ENCODE results near the gene SP110.
"Not testable (repeated sequence)": the region's sequence is repeated elsewhere in the genome, so short reads cannot be mapped to it uniquely, and the experiment has no call there.

Gene SP110

GRCh38 chr2:230219419-230220331 is at the start of gene SP110:
TSS of gene SP110 (minus strand) at chr2:230219984. CDS start at chr2:230216927, 3,057 bp downstream.
- no peak for DNase-seq

DNA sequence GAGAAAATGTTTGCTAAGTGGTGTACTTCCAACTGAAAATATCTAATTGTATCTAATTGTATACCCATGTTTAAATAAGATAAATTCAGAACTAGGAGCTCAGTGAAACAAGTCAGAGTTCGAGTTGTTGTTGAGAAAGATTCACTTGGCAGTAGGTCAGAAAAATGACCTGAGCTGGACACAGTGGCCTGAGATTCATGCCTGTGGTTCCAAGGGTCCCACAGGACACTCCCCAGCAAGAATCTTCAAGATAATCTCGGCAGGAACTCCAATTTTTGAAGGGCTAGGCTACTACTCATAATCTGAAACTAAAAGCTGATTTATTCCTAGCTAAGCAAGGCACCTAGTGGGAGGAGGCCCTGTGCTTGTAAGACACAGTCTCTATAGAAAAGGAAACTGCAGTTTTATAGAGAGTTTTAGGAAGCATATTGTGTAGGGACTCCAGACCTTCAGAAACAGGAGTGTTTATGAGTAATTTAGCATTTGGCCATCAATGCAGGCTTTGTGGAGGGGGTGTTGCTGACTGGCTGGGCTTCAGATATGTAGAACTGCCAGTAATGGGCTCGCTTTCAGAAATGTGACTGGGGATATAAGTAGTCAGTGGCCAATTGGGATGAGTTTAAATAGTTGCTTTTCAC is 48.9 kb upstream of the SP110 start:
- no peak for DNase-seq

DNA sequence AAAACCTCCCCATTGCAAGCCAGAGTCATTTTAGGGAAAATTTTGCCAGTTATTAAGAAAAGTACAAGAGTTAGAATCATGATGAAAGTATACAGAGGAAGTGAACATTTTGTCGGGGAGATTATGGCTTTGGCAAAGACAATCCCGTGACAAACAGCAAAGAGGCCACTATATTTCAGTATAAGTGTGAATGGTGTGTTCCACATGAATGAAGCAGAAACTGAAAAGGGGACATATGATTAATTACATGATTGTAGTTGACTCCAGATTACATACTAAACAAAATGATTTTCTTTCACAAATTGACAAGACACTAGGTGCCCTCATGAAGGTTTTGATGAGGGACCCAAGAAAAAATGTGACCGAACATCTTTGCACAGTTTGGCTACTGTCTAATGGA is 47.8 kb upstream of the SP110 start:
- DNase-seq, result no peak

GRCh38 chr2:230267059-230267458 is 47.3 kb upstream of the SP110 start:
- no peak for DNase-seq

- DNase-seq, result no peak
These were observed 46.9 kb upstream of the SP110 start for GRCh38 chr2:230266638-230267037.

- DNase-seq, result not testable (repeated sequence)
These were observed 45.2 kb upstream of the SP110 start for GRCh38 chr2:230264945-230265344.

- DNase-seq, result no peak
These were observed 42.5 kb upstream of the SP110 start for GRCh38 chr2:230262246-230262645.

GRCh38 chr2:230258483-230258882 is 38.7 kb upstream of the SP110 start:
- no peak for DNase-seq

DNA sequence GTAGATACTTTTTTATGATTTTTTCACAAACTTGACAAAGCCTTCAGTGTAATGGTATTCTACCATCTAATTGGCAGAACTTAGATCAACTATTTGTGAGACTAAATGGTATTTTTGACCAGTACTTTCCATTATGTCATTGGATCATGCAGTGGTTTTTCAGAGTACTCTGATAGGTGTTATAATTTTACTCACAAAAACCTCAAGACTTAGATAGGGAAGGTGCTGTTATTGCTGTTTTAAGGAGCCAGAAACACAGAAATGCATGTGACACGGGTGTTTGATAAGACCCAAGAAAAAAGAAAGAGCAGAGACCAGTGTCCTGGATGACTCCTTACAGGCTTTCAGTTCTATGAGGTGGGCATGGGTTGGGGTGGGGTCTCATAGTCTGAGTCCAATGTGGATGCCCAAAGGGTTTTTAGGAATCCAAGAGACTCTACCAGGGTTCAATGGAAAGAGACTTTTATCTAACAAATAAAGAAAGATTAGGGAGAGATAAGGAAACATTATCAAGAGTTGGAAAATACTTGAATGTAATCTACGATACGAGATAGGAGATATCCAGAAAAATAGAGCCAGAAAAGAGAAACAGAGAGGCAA is 37.0 kb upstream of the SP110 start:
- no peak for DNase-seq

GRCh38 chr2:230254152-230254881 is 34.5 kb upstream of the SP110 start:
- no peak for DNase-seq

- no peak for DNase-seq
These were observed 30.4 kb upstream of the SP110 start for GRCh38 chr2:230250231-230250630.

DNA sequence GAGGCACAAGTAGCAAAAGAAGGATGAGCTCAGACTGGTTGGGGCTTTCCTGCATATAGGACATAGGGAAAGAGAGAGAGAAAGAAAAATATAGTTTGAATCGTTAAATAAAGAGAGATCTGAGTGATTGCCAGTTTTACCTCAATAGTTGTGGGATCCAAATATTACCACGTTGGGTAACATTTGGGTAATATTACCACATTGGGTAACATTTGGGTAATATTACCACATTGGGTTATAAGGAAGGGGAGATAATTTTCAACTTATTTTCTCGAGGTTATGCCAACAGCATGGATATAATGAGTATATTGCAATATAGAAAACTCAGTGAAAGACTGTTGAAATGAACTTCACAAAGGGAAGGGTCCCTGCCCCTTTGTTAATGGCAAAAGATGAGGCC is 26.4 kb upstream of the SP110 start:
- DNase-seq, result no peak

- DNase-seq, result no peak
These were observed 24.4 kb upstream of the SP110 start for GRCh38 chr2:230244211-230244610.

DNA sequence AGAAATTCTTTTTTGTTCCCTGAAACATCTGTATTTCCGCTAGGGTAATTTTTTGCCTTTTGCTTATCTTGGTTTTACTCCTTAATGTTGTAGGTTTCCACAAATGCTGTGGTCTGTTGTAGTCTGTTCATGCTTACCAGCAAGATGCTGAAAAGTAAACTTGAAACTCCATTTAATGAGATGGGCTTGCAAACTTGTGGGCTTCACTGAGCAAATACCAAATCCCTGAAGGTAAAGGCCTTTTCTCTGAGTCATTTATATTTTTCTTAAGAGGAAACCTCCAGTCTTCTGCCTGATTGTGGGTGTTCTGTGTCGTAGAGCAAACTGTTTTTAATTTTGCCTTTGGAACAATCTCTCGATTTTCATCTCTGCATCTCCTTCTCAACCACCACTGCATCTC is 15.1 kb upstream of the SP110 start:
- DNase-seq, result no peak

DNA sequence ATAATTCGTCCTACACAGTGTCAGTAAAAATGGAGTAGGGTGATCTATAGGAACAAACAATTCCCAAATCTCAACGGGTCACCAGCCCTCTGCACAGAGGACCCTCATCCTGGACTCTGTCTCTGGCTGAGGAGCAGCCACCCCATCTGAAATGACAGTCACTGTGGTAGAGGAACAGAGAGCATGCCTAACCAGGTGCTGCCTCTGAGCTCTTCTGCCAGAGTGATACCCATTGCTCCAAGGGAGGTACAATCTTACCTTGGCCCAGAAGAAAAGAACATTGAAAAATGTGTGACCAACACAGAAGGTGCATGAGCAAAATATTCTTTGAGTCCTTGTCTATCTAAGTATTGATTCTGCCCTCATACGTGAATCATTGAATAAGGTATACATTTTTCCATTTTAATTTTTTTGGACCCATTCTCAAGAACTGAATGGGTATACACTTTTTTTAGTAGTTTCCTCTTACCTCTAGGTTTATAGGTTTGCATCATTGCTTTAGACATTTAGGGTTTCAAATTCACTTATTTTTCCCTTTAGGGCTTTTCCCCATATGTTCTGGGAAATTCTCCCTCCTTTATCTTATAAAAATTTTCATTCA is 14.4 kb upstream of the SP110 start:
- no peak for DNase-seq

- DNase-seq, result no peak
These were observed 11.5 kb upstream of the SP110 start for GRCh38 chr2:230231251-230231650.

DNA sequence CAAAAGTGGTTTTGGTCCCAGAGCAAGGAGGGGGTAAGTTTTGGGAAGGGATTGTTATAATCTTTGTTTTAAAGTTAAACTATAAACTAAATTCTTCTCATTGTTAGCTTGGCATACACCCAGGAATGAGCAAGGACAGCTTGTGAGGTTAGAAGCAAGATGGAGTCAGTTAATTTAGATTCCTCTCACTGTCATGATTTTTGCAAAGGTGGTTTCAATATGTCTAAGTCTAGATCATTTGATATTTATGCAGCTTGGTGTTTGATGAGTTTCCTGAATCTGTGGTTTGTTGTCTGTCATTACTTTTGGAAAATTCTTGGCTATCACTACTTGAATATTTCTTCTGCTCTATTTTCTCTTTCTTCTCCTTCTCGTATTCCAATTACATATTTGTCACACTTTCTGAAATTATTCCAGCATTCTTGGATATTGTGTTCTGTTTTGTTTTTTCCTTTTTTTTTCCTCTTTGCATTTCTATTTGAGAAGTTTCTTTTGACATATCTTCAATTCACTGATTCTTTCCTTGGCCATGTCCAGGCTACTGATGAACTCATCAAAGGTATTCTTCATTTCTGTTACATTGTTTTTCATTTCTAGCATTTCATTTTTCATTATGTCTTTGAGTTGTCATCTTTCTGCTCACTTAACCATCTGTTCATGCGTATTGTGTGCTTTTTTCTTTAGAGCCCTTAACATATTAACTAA is 10.9 kb upstream of the SP110 start:
- no peak for DNase-seq

GRCh38 chr2:230230087-230230486 is 10.3 kb upstream of the SP110 start:
- no peak for DNase-seq

- DNase-seq, result no peak
These were observed 7.4 kb upstream of the SP110 start for GRCh38 chr2:230227216-230227615.

GRCh38 chr2:230226051-230226551 is 6.3 kb upstream of the SP110 start:
- no peak for DNase-seq

- no peak for DNase-seq
These were observed 5.7 kb upstream of the SP110 start, which contains the start of gene SP140 for GRCh38 chr2:230225486-230225885. TSS of gene SP140 (plus strand) at chr2:230225736. CDS start at chr2:230225845, 109 bp downstream.

DNA sequence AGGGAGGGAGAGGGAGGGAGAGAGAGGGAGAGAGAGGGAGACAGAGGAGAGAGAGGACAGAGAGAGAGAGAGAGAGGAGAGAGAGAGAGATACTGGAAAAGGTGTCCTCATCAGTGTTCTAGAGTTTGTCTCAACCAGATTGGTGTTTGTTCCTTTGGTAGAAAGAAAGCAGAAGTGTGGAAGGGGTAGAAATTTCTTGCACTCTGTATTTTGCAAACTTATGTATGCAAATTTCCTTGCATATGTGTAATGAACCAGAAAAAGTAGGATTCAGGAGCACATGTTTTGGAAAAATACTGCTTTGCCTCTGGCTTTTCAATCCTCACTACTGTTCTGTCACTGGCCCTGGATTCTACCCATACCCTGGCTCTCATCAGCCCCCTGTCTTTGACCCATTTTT is 4.7 kb upstream of the SP110 start:
- no peak for DNase-seq

All from NCI-H146 (cell line).